GM18907 (cell line): ENCODE data around the gene GPBP1L1.
"Not testable (repeated sequence)": the region's sequence is repeated elsewhere in the genome, so short reads cannot be mapped to it uniquely, and the experiment has no call there.

Experiments used
- ATAC-seq: cut with Tn5 transposase; IDR thresholded peaks from one replicate; pipeline ENCODE4 v1.9.1; 2021; ENCODE audit warnings: mild to moderate bottlenecking, moderate library complexity; ENCODE audit not compliant: unreplicated experiment

The GPBP1L1 gene

DNA sequence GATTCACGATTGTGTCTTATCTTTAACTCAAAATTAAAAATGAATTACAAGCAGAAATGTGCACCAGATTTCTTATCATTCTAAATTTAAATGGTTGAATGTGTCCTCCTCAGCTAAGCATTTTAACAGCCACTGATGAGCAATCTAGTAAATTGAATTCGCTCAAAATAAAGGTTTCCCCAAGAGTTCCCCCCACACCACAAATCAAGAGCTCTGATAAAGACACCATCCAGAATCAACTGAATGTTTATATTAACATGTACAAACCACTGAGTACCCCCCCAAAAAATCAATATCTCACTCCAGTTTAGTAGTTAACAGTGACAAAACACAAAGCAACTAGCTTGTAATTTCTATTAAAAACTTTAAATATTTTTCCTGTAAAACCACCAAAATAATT is 1.9 kb downstream of the GPBP1L1 start:
- no peak for ATAC-seq

DNA sequence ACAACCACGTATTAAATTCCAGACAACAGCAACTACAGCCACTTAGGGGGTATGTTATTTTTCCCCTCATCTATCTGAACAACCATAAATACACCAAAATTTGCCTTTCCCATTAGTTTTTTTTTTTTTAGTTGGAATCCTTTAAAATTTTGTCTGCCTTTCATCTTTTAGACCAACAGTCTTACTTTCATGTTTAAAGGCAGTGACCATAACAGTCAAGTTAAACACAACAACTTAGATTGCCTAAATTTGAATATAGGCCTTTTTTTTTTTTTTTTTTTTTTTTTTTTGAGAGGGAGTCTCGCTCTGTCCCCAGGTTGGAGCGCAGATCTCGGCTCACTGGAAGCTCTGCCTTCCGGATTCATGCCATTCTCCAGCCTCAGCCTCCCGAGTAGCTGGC is 3.4 kb downstream of the GPBP1L1 start:
- no peak for ATAC-seq

DNA sequence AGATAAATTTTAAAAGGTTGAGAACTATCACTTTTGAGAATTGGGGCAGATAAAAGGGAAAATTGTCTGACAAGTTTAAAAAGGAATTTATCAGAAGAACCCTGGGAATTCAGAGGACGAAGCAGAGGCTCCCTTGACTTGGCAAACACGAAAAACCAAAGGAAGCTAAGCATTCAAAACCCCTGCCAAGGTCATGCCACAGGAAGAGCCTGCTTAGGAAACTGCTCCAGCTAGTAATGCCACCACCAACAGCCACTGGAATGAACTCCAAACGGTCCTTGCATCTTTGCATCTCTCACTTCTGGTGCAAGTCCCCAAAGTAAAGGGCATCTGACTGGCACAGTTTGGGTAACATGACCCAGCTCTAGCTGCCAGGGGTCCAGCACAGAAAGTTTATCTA is 7.2 kb downstream of the GPBP1L1 start:
- no peak for ATAC-seq

DNA sequence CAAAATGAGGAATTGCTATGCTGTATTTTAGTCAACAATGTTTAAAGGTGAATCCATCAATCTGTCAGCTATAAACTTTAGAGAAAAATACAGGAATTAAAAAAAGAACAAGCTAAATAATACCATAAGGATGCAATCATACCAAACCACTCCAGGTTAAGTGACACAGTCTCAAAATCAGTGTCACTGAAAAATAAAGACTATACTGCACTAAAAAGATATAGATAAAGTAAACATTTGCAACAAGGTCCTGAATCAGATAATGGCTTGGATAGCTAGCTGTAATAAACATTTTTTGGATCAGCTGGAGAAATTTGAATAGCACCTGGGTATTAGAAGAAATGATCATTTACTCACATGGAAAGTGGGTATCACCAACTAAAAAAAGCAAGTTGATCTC is 7.8 kb downstream of the GPBP1L1 start:
- no peak for ATAC-seq

DNA sequence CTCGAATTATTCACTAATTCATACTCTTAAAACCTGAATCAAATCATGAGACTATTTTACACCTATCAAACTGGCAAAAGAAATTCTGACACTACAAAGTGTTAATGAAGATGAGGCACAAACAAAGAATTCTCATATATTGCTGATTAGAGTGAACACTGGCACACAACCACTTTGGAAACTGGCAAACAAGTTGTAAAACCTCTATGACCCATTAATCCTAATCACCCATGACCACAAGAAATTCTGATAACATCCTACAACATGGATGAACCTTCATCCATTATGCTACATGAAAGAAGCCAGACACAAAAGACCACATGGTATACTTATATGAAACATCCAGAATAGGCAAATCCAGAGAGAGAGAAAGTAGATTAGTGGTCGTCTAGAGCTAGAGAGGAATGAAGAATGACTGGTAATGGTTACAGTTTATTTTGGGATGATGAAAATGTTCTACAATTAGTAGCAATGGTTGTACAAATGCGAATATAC is 8.5 kb downstream of the GPBP1L1 start:
- no peak for ATAC-seq

DNA sequence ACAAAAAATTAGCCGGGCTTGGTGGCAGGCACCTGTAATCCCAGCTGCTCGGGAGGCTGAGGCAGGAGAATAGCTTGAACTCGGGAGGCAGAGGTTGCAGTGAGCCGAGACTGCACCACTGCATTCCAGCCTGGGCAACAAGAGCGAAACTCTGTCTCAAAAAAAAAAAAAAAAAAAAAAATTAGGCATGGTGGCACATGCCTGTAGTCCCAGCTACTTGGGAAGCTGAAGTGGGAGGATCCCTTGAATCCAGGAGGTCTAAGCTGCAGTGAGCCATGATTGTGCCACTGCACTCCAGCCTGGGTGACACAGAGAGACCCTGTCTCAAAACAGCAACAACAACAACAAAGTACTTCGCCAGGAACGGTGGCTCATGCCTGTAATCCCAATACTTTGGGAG is 9.8 kb downstream of the GPBP1L1 start:
- ATAC-seq = not testable (repeated sequence)

DNA sequence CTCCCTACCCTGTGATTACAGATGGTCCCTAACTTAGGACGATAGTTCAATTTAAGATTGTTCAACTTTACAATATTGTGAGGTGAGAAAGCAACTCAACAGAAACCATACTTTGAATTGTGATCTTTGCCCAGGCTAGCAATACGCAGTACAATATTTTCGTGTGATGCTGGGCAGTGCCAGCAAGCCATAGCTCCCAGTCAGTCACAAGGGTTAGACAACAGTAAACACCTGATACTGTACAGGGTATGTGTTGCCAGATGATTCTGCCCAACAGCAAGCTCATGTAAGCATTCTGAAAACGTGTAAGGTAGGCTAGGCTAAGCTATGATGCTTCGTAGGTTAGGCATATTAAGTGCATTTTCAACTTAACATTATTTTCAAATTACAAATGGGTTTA is 11.9 kb downstream of the GPBP1L1 start:
- no peak for ATAC-seq

DNA sequence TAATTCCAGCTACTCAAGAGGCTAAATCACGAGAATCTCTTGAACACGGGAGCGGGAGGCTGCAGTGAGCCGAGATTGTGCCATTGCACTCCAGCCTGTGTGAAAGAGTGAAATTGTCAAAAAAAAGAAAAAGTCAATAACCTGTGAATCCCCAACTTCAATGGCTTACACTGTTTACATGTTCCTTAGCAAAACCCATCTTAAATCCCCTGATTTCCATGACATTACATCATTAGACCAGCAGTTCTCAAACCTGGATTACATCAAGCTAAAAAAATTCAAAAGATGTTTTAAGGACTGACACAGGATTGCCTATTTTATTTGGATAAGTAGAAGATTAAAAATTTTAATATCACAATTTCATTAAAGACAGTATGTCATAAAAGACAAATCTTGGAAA is 12.4 kb downstream of the GPBP1L1 start:
- ATAC-seq = no peak

DNA sequence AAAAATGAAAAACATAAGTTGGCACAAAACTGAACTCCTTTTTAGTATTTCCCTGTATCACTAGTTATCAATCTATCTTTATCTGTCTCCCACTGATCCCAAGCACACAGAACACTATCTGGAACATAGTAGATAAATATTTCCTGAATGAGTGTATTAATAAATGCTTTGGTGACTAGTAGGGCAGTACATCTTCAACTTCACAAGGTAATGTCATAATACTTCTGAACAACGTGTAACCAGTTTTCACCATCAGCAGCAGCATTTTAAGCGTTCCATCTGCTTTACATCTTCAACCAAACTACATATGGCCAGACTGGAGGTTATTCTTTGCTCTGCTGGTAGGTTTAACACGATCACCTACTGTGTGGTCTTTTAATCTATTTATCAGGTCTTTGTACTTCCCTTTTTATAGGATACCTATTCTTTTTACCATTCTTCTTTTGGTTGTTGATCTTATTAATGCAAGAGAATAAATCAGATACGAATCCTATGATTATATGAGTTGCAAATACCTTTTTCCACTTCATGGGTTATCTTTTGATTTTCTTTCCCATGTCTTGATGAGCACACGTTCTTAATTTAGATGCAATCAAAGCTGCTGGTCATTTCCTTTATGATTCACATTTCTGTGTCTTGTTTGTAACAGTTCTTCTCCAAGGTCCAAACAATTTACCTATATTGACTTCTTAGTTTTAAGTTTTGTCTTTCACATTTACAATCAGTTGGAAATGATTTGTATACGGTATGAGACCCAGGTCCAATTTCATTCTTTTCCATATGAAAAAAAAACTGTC is 16.3 kb downstream of the GPBP1L1 start:
- ATAC-seq = no peak

DNA sequence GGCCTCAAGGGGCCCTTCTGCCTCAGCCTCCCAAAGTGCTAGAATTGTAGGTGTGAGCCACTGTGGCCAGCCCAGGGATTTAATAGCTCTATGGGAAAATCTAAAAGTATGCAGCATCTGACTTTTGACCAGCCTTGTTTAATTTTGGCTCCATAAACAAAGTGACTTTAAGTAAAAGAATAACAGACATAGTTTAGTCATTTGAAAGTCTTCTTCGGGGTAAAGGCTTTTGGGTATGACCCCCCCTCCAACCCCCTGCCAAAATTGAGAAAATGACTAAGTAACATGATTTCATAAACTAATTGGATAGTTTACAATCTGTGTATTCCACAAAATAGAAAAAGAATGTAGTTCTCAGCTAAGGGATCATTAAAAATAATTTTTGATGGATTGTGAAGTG is 17.0 kb downstream of the GPBP1L1 start:
- ATAC-seq = no peak

DNA sequence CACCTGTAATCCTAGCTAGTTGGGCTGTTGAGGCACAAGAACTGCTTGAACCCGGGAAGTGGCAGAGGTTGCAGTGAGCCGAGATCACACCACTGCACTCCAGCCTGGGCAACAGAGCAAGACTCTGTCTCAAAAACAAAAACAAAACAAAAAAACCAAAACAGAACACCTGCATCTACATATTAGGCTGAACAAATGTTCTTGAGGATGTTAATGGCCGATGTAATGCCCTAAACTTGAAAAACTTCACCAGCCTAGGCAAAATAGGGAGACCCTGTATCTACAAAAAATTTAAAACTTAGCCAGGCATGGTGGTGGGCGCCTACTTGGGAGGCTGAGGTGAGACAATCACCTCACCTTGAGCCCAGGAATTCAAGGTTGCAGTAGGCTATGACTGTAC is 17.8 kb downstream of the GPBP1L1 start:
- no peak for ATAC-seq

DNA sequence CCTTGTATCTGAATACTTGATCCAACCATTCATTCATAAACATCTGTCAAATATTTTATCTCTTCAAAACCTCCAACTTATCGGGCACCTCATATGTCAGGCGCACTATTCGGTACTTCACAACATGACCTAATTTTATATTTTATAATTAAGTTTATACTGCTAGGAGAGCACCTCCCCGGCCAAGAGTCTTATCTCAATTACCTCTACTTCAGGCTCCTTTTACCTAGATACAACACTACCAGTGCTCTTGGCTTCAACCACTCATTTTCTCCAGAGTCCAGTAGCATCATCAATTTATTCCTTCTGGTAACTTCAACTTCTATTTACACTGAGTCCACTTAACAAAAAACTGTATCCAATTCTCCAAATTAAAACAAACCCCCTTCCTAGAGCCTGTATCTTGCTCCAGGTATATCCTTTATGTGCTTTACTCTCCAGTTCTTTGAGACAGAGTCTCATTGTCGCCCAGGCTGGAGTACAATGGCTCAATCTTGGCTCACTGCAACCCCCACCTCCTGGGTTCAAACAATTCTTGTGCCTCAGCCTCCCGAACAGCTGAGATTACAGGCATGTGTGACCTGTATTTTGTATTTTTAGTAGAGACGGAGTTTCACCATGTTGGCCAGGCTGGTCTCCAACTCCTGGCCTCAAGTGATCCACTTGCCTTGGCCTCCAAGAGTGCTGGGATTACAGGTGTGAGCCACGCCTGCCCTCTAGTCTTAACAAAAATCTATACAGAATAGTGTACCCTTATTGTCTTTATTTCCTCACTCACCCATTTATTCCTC is 18.8 kb downstream of the GPBP1L1 start:
- ATAC-seq = no peak

DNA sequence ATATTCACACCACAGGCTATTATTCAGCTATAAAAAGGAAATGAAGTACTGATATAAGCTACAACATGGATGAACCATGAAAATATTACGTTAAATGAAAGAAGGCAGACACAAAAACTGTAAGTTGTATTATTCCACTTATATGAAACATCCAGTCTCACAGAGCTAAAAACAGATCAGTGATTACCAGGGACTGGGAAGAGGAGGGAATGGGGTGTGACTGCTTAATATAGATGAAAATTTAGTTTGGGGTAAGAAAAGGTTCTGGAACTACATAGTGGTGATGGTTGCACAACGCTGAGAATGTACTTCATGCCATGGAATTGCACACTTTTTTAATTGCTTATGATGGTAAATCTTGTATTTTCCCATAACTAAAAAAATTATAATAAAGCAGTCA is 19.5 kb downstream of the GPBP1L1 start:
- ATAC-seq = no peak

DNA sequence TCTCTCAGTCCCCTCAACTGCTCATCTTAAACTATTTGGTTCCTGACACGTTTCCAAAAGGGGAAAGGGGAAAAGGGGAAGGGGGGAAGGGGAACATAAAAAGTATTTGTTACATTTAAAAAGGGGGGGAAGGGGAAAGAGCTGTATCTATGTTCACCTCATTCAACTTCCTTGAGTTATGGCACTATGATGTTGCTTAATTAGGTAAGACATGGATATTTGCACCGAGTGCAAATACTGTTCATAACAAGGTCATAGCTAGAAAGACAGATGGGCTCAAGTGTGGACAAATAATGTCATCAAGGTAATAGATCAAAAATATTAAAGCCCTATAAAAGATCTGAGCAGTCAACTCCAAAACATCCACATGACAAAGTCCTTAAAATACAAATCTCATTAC is 26.0 kb downstream of the GPBP1L1 start:
- no peak for ATAC-seq

DNA sequence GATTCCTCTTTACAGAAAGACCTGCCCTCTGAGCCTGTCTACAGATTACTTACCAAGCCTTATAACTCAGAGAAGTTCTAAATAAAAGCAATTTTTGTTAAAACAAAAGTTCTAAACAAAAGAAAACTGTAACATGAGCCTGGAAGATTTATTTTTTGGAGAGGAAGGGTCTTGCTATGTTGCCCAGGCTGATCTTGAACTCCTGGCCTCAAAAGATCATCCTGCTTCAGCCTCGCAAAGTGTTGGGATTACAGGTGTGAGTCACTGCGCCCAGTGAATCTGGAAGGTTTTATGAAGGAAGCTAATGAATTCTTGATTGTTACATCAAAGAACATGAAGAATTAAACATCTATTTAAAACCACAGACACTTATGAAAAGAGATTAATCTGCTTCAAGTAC is 27.1 kb downstream of the GPBP1L1 start:
- no peak for ATAC-seq

DNA sequence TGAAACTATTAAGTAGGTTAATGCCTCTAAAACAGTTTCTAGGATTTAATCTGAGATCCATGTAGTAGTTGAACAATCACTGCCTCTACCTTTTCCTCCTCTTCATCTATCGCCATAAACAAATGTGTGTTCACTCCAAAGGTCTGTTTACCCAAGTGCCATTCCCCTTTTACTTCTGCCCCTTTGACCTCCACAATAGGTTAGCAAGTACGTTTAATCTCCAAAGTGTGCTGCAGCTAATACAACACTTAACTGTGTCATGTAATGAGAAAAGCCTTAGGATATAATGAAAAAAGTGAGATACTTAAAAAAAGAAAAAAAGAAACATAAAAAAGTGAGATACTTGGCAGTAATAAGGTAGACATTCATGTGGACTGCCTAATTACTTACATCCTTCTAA is 28.2 kb downstream of the GPBP1L1 start:
- no peak for ATAC-seq

DNA sequence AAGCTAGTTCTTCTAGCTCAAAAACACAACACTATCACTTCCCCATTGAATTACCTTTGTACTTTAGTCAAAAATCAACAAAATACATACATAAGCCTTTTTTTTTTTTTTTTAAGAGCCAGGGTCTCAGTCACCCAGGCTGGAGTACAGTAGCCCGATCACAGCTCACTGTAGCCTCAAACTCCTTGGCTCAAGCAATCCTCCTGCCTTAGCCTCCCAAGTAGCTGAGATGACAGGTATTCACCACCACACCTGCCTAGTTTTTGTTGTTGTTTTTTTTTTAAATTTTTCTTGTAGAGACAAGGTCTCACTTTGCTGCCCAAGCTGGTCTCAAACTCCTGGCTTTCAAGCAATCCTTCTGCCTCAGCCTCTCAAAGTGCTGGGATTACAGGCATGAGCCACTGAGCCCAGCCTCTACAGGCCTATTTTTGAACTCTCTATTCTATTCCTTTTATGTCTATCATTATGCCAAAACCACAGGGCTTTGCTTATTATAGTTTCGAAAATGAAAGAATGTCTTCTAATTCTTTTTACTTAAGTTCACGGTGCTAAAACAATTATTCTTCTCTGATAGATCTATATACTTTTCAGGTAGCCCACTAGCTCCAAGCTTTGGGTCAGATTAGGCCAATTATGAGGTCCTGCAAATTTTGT is 29.6 kb downstream of the GPBP1L1 start:
- ATAC-seq = no peak

DNA sequence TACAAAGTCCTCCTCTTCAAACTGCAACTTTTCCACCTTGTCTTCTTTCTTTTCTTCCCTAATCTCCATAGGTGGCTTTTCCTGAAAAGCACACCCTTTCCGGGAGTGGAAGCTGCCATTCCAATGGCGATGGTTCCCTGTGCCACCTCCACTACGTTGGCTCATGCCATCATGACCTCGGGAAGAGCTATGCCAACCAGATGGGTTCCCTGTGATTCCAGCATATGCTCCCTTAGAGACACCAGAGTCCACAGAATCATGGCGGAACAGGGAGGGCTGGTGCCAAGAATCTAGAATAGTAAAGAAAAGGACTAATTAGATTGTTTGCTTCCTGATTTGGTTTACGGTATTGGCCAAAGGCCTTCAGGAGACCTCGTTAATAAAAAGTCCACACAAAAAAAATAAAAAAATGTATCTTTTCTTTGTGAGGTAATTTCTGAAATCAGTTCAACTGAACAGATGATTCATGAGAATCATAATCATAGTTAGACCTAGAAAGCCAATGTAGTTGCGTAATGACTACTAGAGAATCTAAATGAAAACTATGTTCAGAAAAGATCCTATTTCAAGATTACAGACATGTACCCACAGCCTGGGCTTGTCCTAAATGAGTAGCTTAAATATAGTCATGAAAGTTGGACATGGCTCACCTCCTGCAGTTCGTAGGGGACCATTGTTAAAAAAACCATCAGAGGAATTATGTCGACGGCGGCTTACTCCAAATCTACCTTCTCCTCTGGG is 31.6 kb downstream of the GPBP1L1 start:
- ATAC-seq = no peak

DNA sequence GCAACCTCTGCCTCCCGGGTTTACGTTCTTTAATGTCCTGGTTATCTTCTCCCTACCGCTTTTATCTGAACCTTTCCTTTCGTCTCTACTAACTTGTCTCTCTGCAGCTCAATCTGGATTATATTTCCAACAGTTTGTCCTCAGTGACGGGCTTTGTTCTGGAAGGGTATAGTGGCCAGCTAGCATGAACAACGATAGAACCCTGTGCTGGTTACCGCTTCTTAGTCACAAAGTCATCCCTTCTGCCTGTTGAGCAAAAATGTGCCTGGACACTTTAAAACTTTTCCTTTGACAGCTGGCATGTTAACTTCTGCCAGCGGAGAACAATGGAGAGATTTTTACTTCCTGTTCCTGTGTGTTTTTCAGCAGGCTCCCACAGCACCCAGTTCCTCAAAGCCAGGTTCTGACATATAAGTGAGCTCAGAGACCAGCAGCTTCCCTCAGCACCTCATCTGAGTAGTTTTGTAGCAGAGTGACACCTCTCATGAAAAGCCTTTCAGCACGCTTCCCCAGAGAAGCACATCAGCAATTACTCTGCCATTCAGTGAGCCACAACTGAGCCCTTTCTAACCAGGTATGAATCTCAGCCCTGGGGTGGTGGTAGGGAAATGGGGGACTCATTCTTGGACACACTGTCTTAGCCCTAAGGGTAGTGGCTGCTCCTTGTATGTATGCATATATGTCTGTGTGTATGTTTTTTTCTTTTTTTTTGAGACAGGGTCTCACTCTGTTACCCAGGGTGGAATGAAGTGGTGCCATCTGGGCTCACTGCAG is 38.9 kb downstream of the GPBP1L1 start:
- no peak for ATAC-seq

DNA sequence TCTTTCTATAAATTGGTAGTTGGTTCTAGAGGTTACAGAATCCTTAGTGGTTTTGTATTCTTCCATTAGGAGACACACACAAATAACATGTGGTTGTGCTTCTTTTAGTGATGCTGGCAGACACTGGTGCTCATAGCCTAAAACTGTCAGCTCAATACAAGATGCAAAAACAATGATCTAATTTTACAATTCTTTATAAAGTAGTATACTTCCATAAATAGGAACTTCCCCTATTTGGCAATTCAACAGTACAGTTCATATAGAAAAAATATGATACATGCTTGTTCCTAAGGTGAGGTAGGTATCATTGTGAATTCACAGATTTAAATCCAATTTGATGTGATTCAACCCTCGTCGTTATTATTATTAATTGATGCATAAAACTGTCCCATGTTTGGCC is 41.7 kb downstream of the GPBP1L1 start:
- no peak for ATAC-seq
